Natural killer cell (primary cell): Measurements from ENCODE around the gene EED. TPM values are rescaled to one million over a fixed set of nuclear protein-coding genes. Genes with fewer than 3 reads are reported as not detected.
A peak's percentile ranks its signal among the peaks of the same experiment; 100 is the strongest.

ENCODE experiments used
- ATAC-seq, 3 donors: fragments of 150-1000 bp in 2 of 3; fragments of 200-7000 bp in 1 of 3; cut with Tn5 transposase; 1 replicate in 1 of 3; 2 replicates in 2 of 3; pipeline ENCODE4 v1.10.0; 2021; ENCODE audit warnings: mild to moderate bottlenecking in 2 of 3, moderate library complexity in 2 of 3
- DNase-seq, 2 donors: peaks; one replicate each; pipeline versions ENCODE4 v3.0.0 to v3.0.0-alpha.2; 2013 to 2021; ENCODE audit warnings: mixed read lengths in 1 of 2
- H3K27ac ChIP-seq: one replicate; pipeline ENCODE4 v1.5.1; 2013; ENCODE audit warnings: mild to moderate bottlenecking, low read length
- H3K27me3 ChIP-seq: one replicate; pipeline ENCODE4 v1.6.1; 2013; ENCODE audit warnings: low read length; ENCODE audit not compliant: control insufficient read depth, insufficient read depth
- H3K36me3 ChIP-seq: one replicate; pipeline ENCODE4 v1.6.1; 2013; ENCODE audit warnings: low read length; ENCODE audit not compliant: control insufficient read depth, insufficient read depth
- H3K4me1 ChIP-seq: one replicate; pipeline ENCODE4 v1.6.1; 2013; ENCODE audit warnings: low read length; ENCODE audit not compliant: control insufficient read depth, insufficient read depth
- H3K4me3 ChIP-seq: one replicate; pipeline ENCODE4 v1.5.1; 2013; ENCODE audit warnings: low read length
- H3K9me3 ChIP-seq: one replicate; pipeline ENCODE4 v1.6.1; 2013; ENCODE audit warnings: low read length; ENCODE audit not compliant: control insufficient read depth, insufficient read depth
- H3K27ac Mint-ChIP-seq, 2 donors: one replicate each; pipeline ENCODE4 v1.8.0; 2022; ENCODE audit warnings: mild to moderate bottlenecking in 2 of 2, mixed read lengths in 2 of 2, moderate library complexity in 1 of 2
- H3K27me3 Mint-ChIP-seq, 2 donors: one replicate each; pipeline ENCODE4 v1.8.0; 2022; ENCODE audit warnings: low read depth in 2 of 2, mixed read lengths in 2 of 2
- H3K36me3 Mint-ChIP-seq: one replicate; pipeline ENCODE4 v1.8.0; 2022; ENCODE audit warnings: mixed read lengths
- H3K4me1 Mint-ChIP-seq, 2 donors: one replicate each; pipeline ENCODE4 v1.8.0; 2022; ENCODE audit warnings: mixed read lengths in 2 of 2
- H3K4me3 Mint-ChIP-seq: one replicate; pipeline ENCODE4 v1.8.0; 2022; ENCODE audit warnings: mild to moderate bottlenecking, moderate library complexity, mixed read lengths
- H3K9me3 Mint-ChIP-seq, 2 donors: one replicate each; pipeline ENCODE4 v1.8.0; 2022; ENCODE audit warnings: mixed read lengths in 2 of 2
- WGBS: methylation state at CpG from one replicate; pipeline ENCODE4 v1.1.7; 2013; ENCODE audit warnings: missing lambda C conversion rate; ENCODE audit not compliant: insufficient coverage; 5-methylcytosine and 5-hydroxymethylcytosine counted together
- intact Hi-C: fragments of 100-400 bp; cut with micrococcal nuclease; formaldehyde crosslinking; loops from one replicate; pipeline ENCODE4 v1.14.2; 2022
- total RNA-seq, 4 donors: library from RNA; stranded (reverse); fragments of 120-200 nt in 1 of 4; gene quantifications; one replicate each; pipeline versions ENCODE4 v1.2.3 to v1.2.4, GENCODE V29; 2013 to 2022
- TF ChIP-seq, protein P1 (sequence below): fragments of 200-600 bp; IDR thresholded peaks from one replicate; pipeline ENCODE4 v1.8.0; 2022; ENCODE audit warnings: antibody characterized with exemption

The EED gene
- total RNA-seq, 3 donors from 2014 or later (not counting 1 experiment from before 2014, with no cell fraction given): 26.0 to 36.9 (median 34.0) TPM

DNA sequence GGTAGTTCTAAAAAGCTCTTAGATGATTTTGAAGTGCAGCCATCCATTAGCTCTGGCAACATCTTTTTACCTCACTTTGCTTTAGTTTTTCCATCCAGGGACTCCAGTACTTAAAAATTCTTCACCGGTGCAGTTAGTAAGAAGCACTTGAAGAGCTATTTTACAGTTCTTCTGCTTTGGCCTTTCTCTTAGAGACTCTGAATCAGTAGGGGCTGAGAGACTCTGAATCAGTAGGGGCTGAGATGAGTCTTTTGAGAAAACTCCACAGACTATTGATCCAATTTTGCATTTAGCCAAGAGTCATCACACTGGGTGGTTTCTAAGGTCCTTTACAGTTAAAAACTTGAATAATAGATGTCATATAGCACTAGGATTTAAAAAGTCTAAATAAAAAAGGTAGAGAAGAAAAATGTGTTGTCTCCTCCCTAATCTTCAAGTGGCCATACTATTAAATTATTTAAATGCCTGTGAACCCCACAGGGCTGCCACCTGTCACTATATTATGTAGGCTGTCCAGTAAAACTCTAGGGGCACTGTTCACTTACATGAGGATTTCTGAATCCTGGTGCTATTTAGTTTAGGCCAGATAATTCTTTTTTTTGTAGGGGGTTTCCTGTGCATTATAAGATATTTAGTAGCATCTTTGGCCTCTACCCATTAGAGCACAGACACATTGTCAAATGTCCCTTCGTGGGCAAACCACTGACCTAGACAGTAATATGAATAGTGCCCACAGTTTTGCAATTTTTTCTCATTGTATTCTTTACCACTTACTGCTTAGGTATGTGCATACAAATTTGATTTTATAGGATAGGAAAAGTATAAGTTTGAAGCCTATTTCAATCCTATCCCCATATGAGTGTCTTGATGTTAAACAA is 31.2 kb downstream of the EED start:
- DNase-seq: no peak
- no peak overlapping the region for H3K27ac ChIP-seq
- Mint-ChIP-seq H3K4me3 (no peak overlapping the region), H3K36me3 (peaks cover 1% of the 10 kb centered on the region), H3K9me3 (no peaks in the 10 kb centered on the region), H3K4me1 (peaks cover 15 to 20% of the 10 kb centered on the region in 2 donors), H3K27me3 (no peaks in the 10 kb centered on the region), H3K27ac (peak overlapping the region in 1 of 2 donors; percentile 69)
- no peak overlapping the region for H3K4me3 ChIP-seq
- no peaks in the 10 kb centered on the region for H3K4me1 ChIP-seq
- ATAC-seq: no peak
- H3K9me3 ChIP-seq: no peaks in the 10 kb centered on the region
- H3K36me3 ChIP-seq: peaks cover 52% of the 10 kb centered on the region
- intact Hi-C loops: no loop called here
- TF ChIP-seq, protein P1, sequence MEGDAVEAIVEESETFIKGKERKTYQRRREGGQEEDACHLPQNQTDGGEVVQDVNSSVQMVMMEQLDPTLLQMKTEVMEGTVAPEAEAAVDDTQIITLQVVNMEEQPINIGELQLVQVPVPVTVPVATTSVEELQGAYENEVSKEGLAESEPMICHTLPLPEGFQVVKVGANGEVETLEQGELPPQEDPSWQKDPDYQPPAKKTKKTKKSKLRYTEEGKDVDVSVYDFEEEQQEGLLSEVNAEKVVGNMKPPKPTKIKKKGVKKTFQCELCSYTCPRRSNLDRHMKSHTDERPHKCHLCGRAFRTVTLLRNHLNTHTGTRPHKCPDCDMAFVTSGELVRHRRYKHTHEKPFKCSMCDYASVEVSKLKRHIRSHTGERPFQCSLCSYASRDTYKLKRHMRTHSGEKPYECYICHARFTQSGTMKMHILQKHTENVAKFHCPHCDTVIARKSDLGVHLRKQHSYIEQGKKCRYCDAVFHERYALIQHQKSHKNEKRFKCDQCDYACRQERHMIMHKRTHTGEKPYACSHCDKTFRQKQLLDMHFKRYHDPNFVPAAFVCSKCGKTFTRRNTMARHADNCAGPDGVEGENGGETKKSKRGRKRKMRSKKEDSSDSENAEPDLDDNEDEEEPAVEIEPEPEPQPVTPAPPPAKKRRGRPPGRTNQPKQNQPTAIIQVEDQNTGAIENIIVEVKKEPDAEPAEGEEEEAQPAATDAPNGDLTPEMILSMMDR: no peak
- no peaks in the 10 kb centered on the region for H3K27me3 ChIP-seq
- 93% methylated on average over 2 of the region's 2 CpGs for WGBS

- no peak for DNase-seq
- H3K4me3 ChIP-seq: no peak overlapping the region
- H3K4me1 Mint-ChIP-seq: peaks cover 15 to 20% of the 10 kb centered on the region in 2 donors
- ATAC-seq: no peak
- no peaks in the 10 kb centered on the region for H3K9me3 Mint-ChIP-seq
- 100% methylated on average over 1 of the region's 1 CpG for WGBS
- no peaks in the 10 kb centered on the region for H3K27me3 Mint-ChIP-seq
- no peaks in the 10 kb centered on the region for H3K9me3 ChIP-seq
- no peaks in the 10 kb centered on the region for H3K27me3 ChIP-seq
- intact Hi-C loops: no loop called here
- H3K27ac ChIP-seq: no peak overlapping the region
- H3K36me3 Mint-ChIP-seq: no peaks in the 10 kb centered on the region
- no peak overlapping the region for H3K4me3 Mint-ChIP-seq
- TF ChIP-seq, protein P1: no peak
- no peak overlapping the region for H3K27ac Mint-ChIP-seq
- no peaks in the 10 kb centered on the region for H3K4me1 ChIP-seq
- peaks cover 48% of the 10 kb centered on the region for H3K36me3 ChIP-seq
These were observed 33.2 kb downstream of the EED start for GRCh38 chr11:86277741-86278140.

DNA sequence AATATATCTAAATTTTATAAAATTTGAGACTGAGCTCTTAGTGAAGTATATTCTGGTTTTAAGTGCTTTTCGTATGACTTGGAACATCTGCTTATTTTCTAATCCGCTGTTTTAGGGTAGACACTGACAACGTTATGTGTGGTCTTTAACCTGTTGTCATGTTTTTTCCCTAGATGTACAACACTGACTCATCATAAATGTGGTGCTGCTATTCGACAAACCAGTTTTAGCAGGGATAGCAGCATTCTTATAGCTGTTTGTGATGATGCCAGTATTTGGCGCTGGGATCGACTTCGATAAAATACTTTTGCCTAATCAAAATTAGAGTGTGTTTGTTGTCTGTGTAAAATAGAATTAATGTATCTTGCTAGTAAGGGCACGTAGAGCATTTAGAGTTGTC is 33.7 kb downstream of the EED start:
- Histone ChIP-seq H3K27me3 (no peaks in the 10 kb centered on the region), H3K27ac (no peak overlapping the region), H3K4me3 (no peak overlapping the region), H3K9me3 (no peaks in the 10 kb centered on the region), H3K4me1 (no peaks in the 10 kb centered on the region), H3K36me3 (peaks cover 45% of the 10 kb centered on the region)
- H3K9me3 Mint-ChIP-seq: no peaks in the 10 kb centered on the region
- ATAC-seq: no peak
- H3K27ac Mint-ChIP-seq: no peak overlapping the region
- no peaks in the 10 kb centered on the region for H3K36me3 Mint-ChIP-seq
- DNase-seq: no peak
- intact Hi-C loops: no loop called here
- WGBS: 94% methylated on average over 7 of the region's 8 CpGs
- H3K27me3 Mint-ChIP-seq: no peaks in the 10 kb centered on the region
- peaks cover 15 to 20% of the 10 kb centered on the region in 2 donors for H3K4me1 Mint-ChIP-seq
- no peak overlapping the region for H3K4me3 Mint-ChIP-seq
- TF ChIP-seq, protein P1: no peak
